K562 (cell line): Measurements from ENCODE around the gene NDOR1. TPM values are rescaled to one million over a fixed set of nuclear protein-coding genes. Genes with fewer than 3 reads are reported as not detected.

Experiments used
- ADNP ChIP-seq: fragments of 200-800 bp; sonication (Bioruptor generic); IDR thresholded peaks from 2 replicates; pipeline ENCODE4 v1.6.1; 2016; ENCODE audit warnings: missing genetic modification characterization, missing compliant biosample characterization
- CEBPZ ChIP-seq: fragments of 150-350 bp; IDR thresholded peaks from 2 replicates; pipeline ENCODE4 v1.6.1; 2014; ENCODE audit warnings: low read depth, mild to moderate bottlenecking, low read length, borderline replicate concordance
- ETS1 ChIP-seq: conservative IDR thresholded peaks from 2 replicates; pipeline ENCODE4 v1.6.1; 2011; ENCODE audit warnings: low read depth, mild to moderate bottlenecking, low read length; ENCODE audit not compliant: control insufficient read depth
- GTF2A2 ChIP-seq: IDR thresholded peaks from 2 replicates; pipeline ENCODE4 v1.6.1; 2016; ENCODE audit warnings: mild to moderate bottlenecking, missing genetic modification characterization, missing compliant biosample characterization
- KAT8 ChIP-seq: fragments of 450-650 bp; IDR thresholded peaks from 2 replicates; pipeline ENCODE4 v1.6.1; 2016; ENCODE audit warnings: low read depth, mild to moderate bottlenecking
- KHSRP ChIP-seq: fragments of 450-650 bp; IDR thresholded peaks from 2 replicates; pipeline ENCODE4 v1.6.1; 2017
- MBD1 ChIP-seq: fragments of 250-450 bp; sonication (Bioruptor Pico); IDR thresholded peaks from 2 replicates; pipeline ENCODE4 v1.8.0; 2022; ENCODE audit warnings: inconsistent platforms
- MTA3 ChIP-seq: fragments of 450-650 bp; formaldehyde crosslinking; IDR thresholded peaks from 2 replicates; pipeline ENCODE4 v1.6.1; 2017; ENCODE audit warnings: mild to moderate bottlenecking, borderline replicate concordance
- PML ChIP-seq: IDR thresholded peaks from 2 replicates; pipeline ENCODE4 v1.6.1; 2012; ENCODE audit warnings: low read length, inconsistent platforms
- TFAP4 ChIP-seq: sonication (generic); formaldehyde crosslinking; IDR thresholded peaks from 2 replicates; pipeline ENCODE4 v1.8.0; 2022; ENCODE audit warnings: missing genetic modification reagents, mild to moderate bottlenecking, moderate library complexity, borderline replicate concordance
- THRAP3 ChIP-seq: fragments of 450-650 bp; IDR thresholded peaks from 2 replicates; pipeline ENCODE4 v1.6.1; 2016; ENCODE audit warnings: mild to moderate bottlenecking, inconsistent platforms, borderline replicate concordance
- ZC3H8 ChIP-seq: fragments of 450-650 bp; IDR thresholded peaks from 2 replicates; pipeline ENCODE4 v1.6.1; 2017
- ZNF134 ChIP-seq: fragments of 250-450 bp; sonication (Bioruptor Pico); conservative IDR thresholded peaks from 2 replicates; pipeline ENCODE4 v1.4.0; 2020
- ZNF232 ChIP-seq: sonication (generic); formaldehyde crosslinking; IDR thresholded peaks from 2 replicates; pipeline ENCODE4 v1.8.0; 2022; ENCODE audit warnings: mild to moderate bottlenecking, missing genetic modification reagents
- ZNF24 ChIP-seq: fragments of 450-650 bp; IDR thresholded peaks from 2 replicates; pipeline ENCODE4 v1.6.1; 2016
- ZNF263 ChIP-seq: sonication (generic); formaldehyde crosslinking; IDR thresholded peaks from 2 replicates; pipeline ENCODE4 v1.8.0; 2022; ENCODE audit warnings: mild to moderate bottlenecking, missing genetic modification reagents, borderline replicate concordance
- ZNF583 ChIP-seq: fragments of 250-450 bp; sonication (Bioruptor Pico); IDR thresholded peaks from 2 replicates; pipeline ENCODE4 v1.4.0; 2020
- ZNF639 ChIP-seq, 2 experiments: fragments of 200-800 bp in 1 of 2; sonication (Bioruptor generic) in 1 of 2; sonication (generic) in 1 of 2; formaldehyde crosslinking in 1 of 2; IDR thresholded peaks in 1 of 2; conservative IDR thresholded peaks in 1 of 2; 2 replicates each; pipeline versions ENCODE4 v1.5.0 to v1.6.1; 2016 to 2020; ENCODE audit warnings: missing compliant biosample characterization in 1 of 2, missing genetic modification characterization in 1 of 2, missing genetic modification reagents in 1 of 2
- ZNF696 ChIP-seq: fragments of 250-450 bp; sonication (Bioruptor Pico); conservative IDR thresholded peaks from 2 replicates; pipeline ENCODE4 v1.4.0; 2020; ENCODE audit warnings: mild to moderate bottlenecking, moderate library complexity
- polyA plus RNA-seq, 8 experiments: library from polyadenylated mRNA; depleted of rRNA in 4 of 8; stranded (reverse) in 5 of 8; unstranded in 3 of 8; fragments of >200 nt; fragmentation: Nextera tagmentation in 2 of 8; fragmentation: Illumina TruSeq in 1 of 8; extraction: Ambion mirVana in 2 of 8; extraction: Trizol in 1 of 8; gene quantifications; 2 replicates each; pipeline versions ENCODE4 v1.2.1 to v1.2.3, GENCODE V29; 2011 to 2014; ENCODE audit warnings: inconsistent platforms in 1 of 8, missing spikeins in 1 of 8
- total RNA-seq, 7 experiments: library from RNA; depleted of rRNA in 6 of 7; stranded (reverse); fragments of >200 nt in 6 of 7; fragmentation: Illumina TruSeq in 2 of 7; extraction: Trizol in 2 of 7; gene quantifications; 2 replicates each; pipeline versions ENCODE4 v1.2.1 to v1.2.3, GENCODE V29; 2011 to 2021; ENCODE audit warnings: low replicate concordance in 1 of 7

Gene NDOR1
- total and polyA plus RNA-seq, 9 of the 15 experiments (the other 6 are each of a cell fraction or from before 2014, with no cell fraction given): 0.06 to 36.9 (median 6.9) TPM

GRCh38 chr9:137200311-137201204 lies 4.9 kb upstream of the NDOR1 start, which contains the start of gene TPRN (continued):
- TF ChIP-seq ZNF639 (CRISPR knock-in tag; conservative IDR thresholded peaks at IDR 0.05 in 1 of 2, IDR thresholded peaks at IDR 0.05 in 1 of 2): peak in 1 of 2 experiments; percentile 91; a peak in 2 of 4 replicates
- TF ChIP-seq ETS1: peak; percentile 90
- no peak for TF ChIP-seq THRAP3
- no peak for TF ChIP-seq KAT8
- TF ChIP-seq TFAP4 (CRISPR knock-in tag): peak; percentile 40; the same call in 1 of the 2 replicates
- TF ChIP-seq GTF2A2 (tag): no peak
- no peak for TF ChIP-seq ADNP (tag)
- TF ChIP-seq MTA3: peak; percentile 96
- no peak for TF ChIP-seq ZNF232
- TF ChIP-seq ZNF696 (CRISPR knock-in tag): no peak
- no peak for TF ChIP-seq ZNF263 (CRISPR knock-in tag)
- TF ChIP-seq ZNF134 (CRISPR knock-in tag): no peak
- TF ChIP-seq PML: peak; percentile 45; the same call in 1 of the 2 replicates
- TF ChIP-seq ZNF583: 0 out of 2 replicates have a peak, but pooled peaks have one; percentile 34
- no peak for TF ChIP-seq MBD1 (CRISPR knock-in tag)
- TF ChIP-seq ZNF24: no peak
- TF ChIP-seq CEBPZ: peak; percentile 80; the same call in 1 of the 2 replicates
- no peak for TF ChIP-seq ZC3H8
- no peak for TF ChIP-seq KHSRP
